DMS53 treated with DMSO at 0.1 percent for 48 hours (cell line): ENCODE data around the gene GREB1.

Source experiments
- DNase-seq: peaks from one replicate; lab custom pipeline; 2025; ENCODE audit not compliant: unreplicated experiment; lab: John Stamatoyannopoulos, UW

The GREB1 gene

GRCh38 chr2:11509657-11510360, 24.0 kb upstream of the GREB1 start:
- DNase-seq: no peak

- DNase-seq: no peak
Observed at GRCh38 chr2:11512431-11512830, 21.4 kb upstream of the GREB1 start.

- no peak for DNase-seq
Observed at GRCh38 chr2:11513319-11513718, 20.5 kb upstream of the GREB1 start.

GRCh38 chr2:11514081-11514730, 19.6 kb upstream of the GREB1 start:
- no peak for DNase-seq

- DNase-seq: no peak
Observed at GRCh38 chr2:11514904-11515303, 18.9 kb upstream of the GREB1 start.

GRCh38 chr2:11515490-11515981, 18.3 kb upstream of the GREB1 start:
- no peak for DNase-seq

- no peak for DNase-seq
Observed at GRCh38 chr2:11516984-11517648, 16.7 kb upstream of the GREB1 start.

- DNase-seq: no peak
Observed at GRCh38 chr2:11517906-11518305, 15.9 kb upstream of the GREB1 start.

GRCh38 chr2:11520092-11520693, 13.7 kb upstream of the GREB1 start:
- DNase-seq: no peak

- DNase-seq: no peak
Observed at GRCh38 chr2:11521775-11522174, 12.1 kb upstream of the GREB1 start.

GRCh38 chr2:11524470-11524869, 9.4 kb upstream of the GREB1 start:
- no peak for DNase-seq

GRCh38 chr2:11525762-11526161, 8.1 kb upstream of the GREB1 start:
- no peak for DNase-seq

GRCh38 chr2:11527001-11527400, 6.8 kb upstream of the GREB1 start:
- DNase-seq: no peak

- no peak for DNase-seq
Observed at GRCh38 chr2:11528228-11528627, 5.6 kb upstream of the GREB1 start.

GRCh38 chr2:11530864-11531465, 2.9 kb upstream of the GREB1 start:
- no peak for DNase-seq

GRCh38 chr2:11532416-11533055, 1.3 kb upstream of the GREB1 start:
- DNase-seq: no peak

GRCh38 chr2:11534071-11534745, 363 bp downstream of the GREB1 start:
- no peak for DNase-seq

- no peak for DNase-seq
Observed at GRCh38 chr2:11534746-11535484, 1.1 kb downstream of the GREB1 start.

GRCh38 chr2:11535899-11536344, 2.1 kb downstream of the GREB1 start:
- DNase-seq: no peak
